GM10266 (cell line): ENCODE data around the gene PRKN.

Experiments used
- DNase-seq: peaks from one replicate; pipeline ENCODE4 v3.0.0; 2012; ENCODE audit errors: extremely low spot score
- CTCF ChIP-seq: IDR thresholded peaks from 2 replicates; pipeline ENCODE4 v1.5.1; 2012; ENCODE audit warnings: mild to moderate bottlenecking, low read depth; ENCODE audit not compliant: control insufficient read depth, insufficient read depth; ENCODE audit errors: missing control alignments

Gene PRKN

GRCh38 chr6:162363757-162364156 is 363.8 kb downstream of the PRKN start:
- TF ChIP-seq CTCF, result no peak
- DNase-seq, result no peak

GRCh38 chr6:162360901-162361567 is 366.5 kb downstream of the PRKN start:
- no peak for DNase-seq
- no peak for TF ChIP-seq CTCF

GRCh38 chr6:162358625-162359024 is 368.9 kb downstream of the PRKN start:
- no peak for TF ChIP-seq CTCF
- DNase-seq, result no peak

- no peak for TF ChIP-seq CTCF
- no peak for DNase-seq
These were observed 382.5 kb downstream of the PRKN start for GRCh38 chr6:162345051-162345511.

- DNase-seq, result no peak
- TF ChIP-seq CTCF, result no peak
These were observed 382.9 kb downstream of the PRKN start for GRCh38 chr6:162344646-162345010.

- no peak for TF ChIP-seq CTCF
- no peak for DNase-seq
These were observed 383.5 kb downstream of the PRKN start for GRCh38 chr6:162343936-162344645.
